IPS DF 4.7 (cell line): ENCODE data around the gene NOC2L.
"Not testable (repeated sequence)": the region's sequence is repeated elsewhere in the genome, so short reads cannot be mapped to it uniquely, and the experiment has no call there.

ENCODE experiments used
- DNase-seq: peaks from one replicate; pipeline ENCODE4 v3.0.0-alpha.2; 2013; ENCODE audit warnings: low spot score; ENCODE audit errors: extremely low read depth

Gene NOC2L

DNA sequence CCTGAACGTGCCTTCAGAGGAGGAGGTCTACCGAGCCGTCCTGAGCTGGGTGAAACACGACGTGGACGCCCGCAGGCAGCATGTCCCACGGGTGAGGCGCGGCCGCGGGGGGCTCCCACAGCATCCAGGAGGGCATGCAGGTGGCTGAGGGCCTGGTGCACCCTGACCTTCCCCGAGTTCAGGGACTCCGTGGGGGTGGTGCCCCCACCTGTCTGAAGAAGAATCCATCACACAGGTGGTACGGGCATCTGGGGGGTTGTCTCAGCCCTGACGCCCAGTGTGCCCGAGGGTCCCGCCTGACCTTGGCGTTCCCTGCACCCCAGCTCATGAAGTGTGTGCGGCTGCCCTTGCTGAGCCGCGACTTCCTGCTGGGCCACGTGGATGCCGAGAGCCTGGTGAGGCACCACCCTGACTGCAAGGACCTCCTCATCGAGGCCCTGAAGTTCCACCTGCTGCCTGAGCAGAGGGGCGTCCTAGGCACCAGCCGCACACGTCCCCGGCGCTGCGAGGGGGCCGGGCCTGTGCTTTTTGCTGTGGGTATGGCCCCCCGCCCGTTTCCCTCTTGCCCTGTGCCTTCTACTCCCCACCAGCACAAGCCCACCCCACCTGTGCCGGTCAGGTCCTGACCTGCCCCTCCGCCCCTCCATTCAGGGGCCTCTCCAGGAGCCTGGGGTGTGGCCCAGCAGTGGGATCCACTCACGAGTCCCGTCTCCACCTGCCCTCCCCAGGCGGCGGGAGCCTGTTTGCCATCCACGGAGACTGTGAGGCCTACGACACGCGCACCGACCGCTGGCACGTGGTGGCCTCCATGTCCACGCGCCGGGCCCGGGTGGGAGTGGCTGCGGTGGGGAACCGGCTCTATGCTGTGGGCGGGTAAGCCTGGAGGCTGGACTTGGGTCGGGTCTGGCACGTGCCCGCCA, 3.6 kb upstream of the NOC2L start:
- DNase-seq = no peak

DNA sequence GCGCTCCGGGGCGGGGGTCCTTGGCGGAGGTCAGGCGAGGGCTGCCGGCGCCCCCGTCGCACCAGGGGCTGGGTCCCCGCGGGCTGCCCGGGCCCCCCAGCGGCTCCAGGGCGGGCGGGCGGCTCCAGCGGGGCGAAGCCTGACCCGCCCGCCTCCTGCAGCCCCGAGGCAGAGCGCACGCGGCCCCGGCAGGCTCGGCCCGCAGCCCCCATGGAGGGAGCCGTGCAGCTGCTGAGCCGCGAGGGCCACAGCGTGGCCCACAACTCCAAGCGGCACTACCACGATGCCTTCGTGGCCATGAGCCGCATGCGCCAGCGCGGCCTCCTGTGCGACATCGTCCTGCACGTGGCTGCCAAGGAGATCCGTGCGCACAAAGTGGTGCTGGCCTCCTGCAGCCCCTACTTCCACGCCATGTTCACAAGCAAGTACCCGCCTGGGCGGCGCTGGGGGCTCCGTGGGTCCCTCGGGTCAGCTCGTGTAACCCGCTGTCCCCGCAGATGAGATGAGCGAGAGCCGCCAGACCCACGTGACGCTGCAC, 2.1 kb upstream of the NOC2L start:
- no peak for DNase-seq

DNA sequence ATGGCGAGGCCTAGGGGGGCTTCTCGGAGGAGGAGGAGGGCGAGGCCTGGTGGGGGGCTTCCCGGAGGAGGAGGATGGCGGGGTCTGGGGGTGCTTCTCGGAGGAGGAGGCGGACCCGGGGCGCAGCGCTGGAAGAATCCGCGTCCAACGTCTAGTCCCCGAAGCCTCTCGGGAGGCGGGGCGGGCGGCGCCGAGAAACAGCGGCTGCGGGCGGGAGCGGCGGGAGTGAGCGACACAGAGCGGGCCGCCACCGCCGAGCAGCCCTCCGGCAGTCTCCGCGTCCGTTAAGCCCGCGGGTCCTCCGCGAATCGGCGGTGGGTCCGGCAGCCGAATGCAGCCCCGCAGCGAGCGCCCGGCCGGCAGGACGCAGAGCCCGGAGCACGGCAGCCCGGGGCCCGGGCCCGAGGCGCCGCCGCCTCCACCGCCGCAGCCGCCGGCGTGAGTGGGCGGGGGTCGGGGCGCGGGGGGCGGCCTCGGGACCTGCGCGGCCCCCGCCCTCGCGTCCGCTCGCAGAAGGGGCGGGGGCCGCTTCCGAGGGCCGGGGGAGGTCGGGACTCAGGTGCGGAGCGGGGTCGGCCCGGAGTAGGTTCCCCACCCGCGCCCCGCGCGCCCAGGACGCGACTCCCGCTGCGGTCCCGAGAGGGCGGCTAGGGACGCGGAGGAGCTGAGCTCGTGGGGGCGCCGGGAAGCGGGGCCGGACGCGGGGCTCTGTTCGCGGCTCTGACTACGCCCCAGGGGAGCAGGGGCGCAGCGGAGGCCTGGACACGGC, 1.5 kb upstream of the NOC2L start, which contains the start of gene KLHL17:
TSS of gene KLHL17 (plus strand) at position 222 of the 769 bp plus-strand sequence. CDS start at position 332, 110 bp downstream.
- no peak for DNase-seq

DNA sequence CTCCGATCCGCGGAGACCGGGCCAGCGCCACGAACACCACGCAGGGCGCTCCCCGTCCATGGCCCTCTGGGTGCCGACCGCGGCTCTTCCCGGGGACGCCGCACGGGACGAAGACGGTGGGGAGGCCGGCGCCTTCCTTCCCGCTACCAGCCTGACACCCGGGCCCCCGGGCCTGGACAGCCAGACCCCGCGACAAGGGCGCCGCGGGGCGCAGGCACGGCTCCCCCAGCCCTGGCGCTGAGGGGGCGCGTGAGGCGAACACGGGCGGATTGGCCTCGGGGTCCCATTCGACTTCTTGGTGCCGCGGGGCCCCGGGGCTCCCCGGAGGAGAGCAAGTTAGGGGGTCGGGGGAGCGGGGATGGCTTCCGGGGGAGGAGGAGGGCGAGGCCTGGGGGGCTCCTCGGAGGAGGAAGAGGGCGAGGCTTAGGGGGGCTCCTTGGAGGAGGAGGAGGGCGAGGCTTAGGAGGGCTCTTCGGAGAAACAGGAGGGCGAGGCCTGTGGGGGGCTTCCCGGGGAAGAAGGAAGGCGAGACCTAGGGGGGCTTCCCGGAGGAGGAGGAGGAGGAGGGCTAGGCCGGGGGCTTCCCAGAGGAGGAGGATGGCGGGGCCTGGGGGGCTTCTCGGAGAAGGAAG, 791 bp upstream of the NOC2L start:
- DNase-seq = no peak

DNA sequence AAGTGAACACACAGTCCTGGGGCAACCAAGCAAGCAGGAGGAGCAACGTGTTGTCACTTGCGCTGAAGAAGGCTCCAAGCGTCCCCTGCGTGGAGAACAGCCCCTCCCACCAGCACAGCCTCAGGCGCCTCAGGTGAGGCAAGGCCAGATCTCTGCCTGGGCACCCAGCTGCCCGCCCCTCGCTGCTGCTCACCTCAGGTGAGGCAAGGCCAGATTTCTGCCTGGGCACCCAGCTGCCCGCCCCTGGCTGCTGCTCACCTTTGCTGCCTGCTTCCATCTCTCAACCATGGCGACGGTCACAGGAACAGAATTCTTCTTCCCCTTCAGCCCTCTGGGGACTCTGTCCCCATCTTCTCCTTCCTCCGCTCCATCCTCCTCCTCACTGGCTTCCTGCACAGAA, 2.4 kb downstream of the NOC2L start:
- DNase-seq = no peak

DNA sequence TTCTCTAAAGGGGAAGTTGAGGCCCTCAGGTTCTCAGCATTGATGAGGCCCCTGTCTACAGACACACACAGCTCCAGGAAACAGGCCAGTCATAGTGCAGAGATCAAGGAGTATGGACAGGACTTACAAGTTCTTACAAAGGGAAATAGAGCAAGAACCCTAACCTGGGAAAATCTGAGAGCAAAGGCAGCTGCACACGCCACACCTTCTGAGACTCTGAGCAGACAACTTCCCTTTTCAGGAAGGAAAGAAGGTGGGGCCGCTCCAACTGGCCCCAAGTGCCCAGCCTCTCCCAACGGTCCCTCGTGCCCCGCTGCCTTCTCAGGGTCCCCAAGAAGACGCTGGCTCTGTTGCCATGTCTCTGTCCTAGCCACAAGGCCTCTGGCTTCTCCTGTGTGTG, 3.6 kb downstream of the NOC2L start:
- DNase-seq = no peak

DNA sequence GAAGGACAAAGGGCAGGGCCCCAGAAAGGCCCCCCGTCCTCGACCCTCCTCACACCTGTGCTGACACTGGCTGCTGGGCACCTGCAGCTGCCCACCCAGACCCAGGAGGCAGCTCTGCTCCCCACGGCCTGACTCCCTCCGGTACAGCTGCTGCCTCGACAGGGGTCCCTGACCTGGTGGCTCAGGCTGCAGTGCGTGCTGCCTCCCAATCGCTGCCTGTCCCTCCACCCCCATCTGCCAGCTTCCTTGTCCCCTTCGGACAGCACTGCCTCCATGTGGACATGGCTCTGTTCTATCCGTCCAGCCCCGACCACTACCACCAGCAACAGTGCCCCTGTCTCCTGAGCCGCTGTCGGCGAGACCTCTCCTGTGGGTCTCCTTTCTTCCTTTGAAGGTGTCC, 4.1 kb downstream of the NOC2L start:
- DNase-seq = no peak

DNA sequence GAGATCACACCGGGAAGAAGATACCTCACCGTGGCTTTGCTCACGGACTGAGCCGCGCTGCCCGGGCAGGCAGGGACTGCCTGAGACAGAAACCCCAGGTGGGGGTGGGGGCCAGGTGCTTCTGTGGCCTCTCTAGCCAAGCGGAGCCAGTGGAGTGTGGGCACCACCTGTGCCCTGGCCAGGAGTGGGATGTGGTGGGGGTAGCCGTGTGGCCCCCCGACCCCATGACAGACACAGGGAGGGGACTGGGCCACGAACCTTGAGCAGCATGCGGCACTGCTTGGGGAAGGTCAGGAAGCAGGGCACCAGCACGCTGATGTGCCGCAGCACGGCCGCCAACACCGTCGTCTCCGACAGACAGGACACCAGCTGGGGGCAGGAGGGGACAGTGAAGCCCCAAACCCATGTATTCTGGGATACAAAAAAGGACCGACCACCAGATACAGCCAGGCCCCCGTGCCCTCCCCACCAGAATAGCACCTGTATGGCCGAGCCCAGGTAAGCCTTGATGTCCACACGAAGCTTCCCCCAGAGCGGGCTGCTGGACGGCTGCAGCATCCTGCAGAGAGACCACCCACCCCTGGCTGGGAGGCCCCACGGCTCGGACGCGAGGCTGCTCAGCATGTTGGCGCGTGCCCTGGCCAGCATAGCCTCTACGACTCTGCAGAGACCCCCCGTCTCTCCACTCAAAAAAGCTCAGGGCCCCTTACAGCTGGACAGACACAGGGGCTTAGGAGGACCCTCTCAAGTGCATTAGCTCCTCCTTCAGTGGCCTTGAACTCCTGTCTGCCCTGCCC, 5.3 kb downstream of the NOC2L start:
- no peak for DNase-seq

DNA sequence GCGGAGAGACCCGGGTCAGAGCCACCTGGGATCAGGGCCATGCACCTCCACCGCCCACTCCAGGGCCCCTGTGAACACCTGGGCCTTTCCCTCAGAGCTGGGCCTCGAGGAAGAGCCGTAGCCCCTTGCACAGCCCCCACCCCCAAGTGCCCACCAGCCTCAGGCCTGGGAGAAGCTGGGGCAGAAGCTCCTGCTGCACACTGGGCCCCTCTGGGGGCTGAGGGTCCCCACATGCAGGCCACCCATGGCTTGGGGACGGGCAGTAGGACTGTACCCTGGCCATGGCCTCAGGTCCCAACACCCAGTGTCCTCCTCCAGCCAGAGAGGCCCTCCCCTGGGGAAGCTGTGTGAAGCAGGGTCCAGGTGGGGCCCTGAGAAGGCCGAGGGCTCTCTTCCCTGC, 6.5 kb downstream of the NOC2L start:
- DNase-seq = no peak

DNA sequence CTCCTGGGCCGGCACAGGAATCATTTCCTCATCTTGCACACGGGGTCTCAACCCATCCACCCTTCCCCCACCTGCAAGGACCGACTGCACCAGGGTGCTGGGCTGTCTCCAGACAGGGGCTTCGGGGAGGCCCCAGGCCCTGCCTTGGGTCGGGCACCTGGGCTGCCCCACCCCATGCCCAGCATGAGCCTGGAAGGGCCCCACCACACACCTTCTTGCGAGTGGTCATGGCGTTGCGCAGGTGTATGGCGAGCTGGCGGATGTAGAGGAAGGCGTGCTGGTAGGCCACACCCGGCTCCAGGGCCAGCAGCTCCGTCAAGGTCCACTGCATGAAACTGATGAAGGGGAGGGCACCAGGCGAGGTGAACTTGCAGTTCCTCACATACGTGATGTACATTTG, 6.9 kb downstream of the NOC2L start:
- DNase-seq = no peak

DNA sequence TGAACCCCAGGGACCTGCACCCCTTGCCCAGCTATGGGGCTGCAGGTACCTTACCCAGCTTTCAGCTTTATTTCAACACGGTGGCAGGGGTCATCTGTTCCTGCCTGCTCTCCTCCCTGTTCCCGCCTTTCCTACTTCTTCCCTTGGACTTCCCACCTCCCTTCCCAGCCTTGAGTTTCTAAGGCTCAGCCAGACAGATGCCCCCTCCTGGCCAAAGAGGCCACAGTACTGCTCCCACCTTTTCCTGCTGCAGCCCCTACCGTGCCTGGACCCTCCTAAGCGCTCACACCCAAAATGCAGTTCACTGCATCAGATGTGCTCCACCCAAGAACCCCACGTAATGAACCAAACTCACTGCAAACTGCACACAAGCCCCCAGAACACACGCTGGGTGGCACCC, 7.7 kb downstream of the NOC2L start:
- no peak for DNase-seq

DNA sequence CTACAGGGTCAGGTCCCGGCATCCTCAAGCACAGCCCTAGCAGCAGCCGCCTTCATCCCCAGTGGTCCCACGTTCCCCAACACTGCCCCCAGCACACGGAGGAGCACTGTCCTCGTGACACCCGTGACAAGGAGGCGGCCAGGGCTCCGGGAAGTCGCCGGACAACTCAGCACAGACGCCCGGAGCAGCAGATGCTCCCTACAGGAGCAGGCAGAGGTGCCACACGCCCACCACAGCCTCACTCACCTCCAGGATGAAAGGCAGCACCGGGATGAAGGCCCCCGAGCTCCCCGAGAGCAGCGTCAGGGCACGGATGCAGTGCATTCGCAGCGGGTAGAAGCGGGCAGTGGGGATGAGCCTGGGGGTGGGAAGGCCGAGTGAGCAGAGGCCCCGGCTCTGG, 8.2 kb downstream of the NOC2L start:
- DNase-seq = no peak

DNA sequence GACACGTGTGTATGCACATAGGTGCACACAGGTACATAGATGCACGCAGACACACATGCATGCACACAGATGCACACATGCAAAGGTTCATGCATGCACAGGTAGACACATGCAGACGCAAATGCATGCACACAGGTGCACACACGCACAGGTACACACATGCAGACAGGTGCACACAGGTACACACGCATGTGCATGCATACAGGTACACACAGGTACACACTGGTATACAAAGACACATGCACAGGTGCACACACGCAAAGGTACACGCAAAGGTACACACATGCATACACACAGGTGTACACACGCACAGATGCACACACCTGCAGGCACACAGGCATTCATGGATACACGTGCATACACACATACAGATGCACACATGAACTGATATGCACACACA, 8.8 kb downstream of the NOC2L start:
- no peak for DNase-seq

DNA sequence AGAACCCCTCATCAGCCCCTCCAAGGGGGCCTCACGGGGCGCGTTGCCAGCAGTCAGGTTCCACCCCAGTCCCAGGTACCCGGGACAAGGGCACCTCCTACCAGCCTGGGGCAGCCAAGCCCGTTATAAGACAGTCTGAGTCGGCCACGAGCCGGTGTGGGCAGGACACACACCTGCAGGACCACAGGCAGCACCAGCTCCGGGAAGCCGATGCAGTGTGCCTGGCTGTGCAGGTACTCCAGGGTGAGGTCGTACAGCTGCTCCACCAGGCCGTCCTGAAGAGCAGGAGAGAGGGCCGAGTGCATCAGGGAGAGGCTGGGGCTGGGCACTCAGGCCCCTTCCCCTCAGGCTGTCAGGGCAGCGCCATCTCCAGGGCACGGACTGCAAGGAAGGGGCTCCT, 11.1 kb downstream of the NOC2L start:
- DNase-seq = no peak

DNA sequence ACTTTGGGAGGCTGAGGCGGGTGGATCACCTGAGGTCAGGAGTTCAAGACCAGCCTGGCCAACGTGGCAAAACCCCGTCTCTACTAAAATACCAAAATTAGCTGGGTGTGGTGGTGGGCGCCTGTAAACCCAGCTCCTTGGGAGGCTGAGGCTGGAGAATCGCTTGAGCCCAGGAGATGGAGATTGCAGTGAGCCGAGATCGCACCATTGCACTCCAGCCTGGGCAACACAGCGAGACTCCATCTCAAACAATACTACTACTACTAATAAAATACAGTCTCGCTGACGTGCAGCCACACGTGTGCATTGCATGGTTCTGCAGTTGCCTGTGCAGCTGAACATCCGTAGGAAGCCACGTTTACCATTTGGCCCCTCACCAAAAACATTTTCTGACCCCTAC, 12.2 kb downstream of the NOC2L start:
- DNase-seq = not testable (repeated sequence)

DNA sequence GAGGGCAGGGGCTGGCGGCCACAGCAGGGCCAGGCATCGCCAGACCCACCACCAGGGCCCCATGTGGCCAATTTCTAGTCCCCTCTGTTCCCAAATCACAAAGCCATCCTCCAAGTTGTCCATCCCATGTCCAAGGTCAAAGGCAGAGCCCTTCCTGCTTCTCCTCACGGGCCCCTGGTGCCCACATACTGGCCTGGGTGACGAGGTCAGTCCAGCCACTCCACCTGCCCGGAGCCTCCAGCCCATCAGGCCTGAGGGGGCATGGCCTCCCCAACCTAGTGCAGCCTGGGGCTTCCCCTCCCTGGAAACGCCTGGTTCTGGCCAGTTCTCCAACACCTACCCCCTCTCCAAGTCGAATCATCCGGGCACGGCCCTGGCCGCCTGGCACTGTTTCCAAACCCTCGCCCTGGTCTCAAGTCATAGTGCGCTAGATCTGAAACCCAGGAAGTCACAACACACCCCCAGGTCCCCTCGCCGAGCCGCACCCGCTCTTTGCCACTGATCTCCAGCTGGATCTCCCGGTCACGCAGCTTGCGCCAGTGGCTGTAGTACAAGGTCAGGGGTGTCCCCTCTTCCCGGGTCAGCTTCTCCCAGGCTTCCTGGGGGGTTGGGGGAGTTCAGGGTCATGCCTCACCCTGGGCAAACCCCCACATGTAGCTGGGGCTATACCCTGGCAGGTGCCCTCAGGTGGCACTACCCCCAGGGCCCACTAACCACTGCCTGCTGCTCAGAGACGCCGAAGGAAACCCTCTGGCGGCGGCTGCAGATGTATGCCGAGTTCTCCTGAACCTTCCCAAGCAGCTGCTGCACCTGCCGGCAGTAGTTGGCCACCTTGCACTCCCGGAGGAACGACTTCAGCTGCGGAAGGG, 13.1 kb downstream of the NOC2L start:
- DNase-seq = no peak

DNA sequence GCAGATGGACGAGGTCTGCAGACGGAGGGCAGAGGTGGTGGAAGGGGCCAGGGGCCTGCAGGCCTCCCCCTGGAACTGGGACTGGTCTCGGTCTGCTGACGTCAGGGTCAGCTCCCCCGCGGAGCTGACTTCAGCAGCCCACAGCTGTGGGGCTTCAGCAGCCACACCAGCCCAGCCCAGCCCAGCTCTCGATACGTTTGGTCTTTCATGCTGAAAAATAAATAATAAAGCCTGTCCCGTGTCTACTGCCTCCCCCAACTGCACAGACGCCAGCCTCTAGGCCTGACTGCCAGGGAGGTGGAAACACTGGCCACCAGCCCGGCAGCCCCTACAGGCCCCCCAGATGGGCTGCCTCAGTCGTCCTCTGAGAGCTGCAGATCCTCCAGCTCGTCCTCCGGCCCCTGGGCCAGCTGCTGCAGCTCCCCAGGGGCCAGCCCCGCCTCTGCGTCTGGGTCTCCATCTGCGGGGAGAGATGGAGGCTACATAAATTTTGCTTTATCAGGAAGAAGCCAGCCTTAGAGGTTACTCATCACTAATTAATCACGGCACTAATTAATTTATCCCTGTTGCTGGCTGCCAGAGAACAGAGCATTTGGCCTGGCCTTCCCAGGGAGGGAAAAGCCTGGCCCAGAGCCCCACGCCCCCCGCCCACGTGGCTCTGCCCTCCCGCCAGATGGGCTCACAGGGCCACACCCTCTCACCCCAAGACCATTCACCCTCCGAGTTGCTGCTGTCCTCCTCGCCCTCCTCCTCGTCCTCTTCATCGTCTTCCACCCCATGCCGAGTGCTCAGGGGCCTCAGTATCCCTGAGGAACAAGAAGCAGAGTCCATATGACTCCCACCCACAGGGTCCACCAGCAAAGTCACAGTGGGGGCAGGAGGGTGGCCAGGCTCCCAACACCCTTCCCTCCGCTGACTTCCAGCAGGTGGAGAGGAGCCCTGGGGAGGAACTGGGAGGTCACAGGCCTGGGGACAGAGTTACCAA, 14.4 kb downstream of the NOC2L start:
- no peak for DNase-seq

DNA sequence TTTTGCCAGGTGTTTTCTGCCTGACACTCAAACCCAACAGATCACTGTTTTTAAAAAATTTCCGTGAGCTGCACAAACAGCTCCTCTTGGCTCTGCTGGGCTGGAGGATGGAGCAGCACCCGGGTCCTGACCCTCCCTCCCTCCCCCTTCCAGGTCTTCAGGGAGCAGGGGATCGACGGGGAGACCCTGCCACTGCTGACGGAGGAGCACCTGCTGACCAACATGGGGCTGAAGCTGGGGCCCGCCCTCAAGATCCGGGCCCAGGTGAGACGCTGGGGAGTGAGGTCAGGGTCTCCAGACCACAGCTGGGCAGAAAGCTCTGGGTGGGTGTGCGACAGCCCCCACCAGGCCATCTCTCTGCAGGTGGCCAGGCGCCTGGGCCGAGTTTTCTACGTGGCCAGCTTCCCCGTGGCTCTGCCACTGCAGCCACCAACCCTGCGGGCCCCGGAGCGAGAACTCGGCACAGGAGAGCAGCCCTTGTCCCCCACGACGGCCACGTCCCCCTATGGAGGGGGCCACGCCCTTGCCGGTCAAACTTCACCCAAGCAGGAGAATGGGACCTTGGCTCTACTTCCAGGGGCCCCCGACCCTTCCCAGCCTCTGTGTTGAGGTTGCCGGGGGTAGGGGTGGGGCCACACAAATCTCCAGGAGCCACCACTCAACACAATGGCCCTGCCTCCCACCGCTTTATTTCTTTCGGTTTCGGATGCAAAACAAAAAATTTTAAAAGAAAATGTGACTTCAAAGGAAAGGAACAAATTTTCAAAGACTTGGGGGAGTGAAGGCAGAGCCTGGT, 15.3 kb downstream of the NOC2L start:
- no peak for DNase-seq
